Neuronal stem cell (in vitro differentiated cells): ENCODE measurements around the gene KLHDC10.
"Not testable (repeated sequence)": the region's sequence is repeated elsewhere in the genome, so short reads cannot be mapped to it uniquely, and the experiment has no call there.

ENCODE experiments used
- DNase-seq: peaks from one replicate; pipeline ENCODE4 v3.0.0-alpha.2; 2013; ENCODE audit warnings: low spot score
- H2AFZ ChIP-seq: one replicate; pipeline ENCODE4 v1.6.1; 2013; ENCODE audit warnings: mild to moderate bottlenecking, low read length, inconsistent platforms
- H2AK5ac ChIP-seq: 2 replicates; pipeline ENCODE4 v1.6.1; 2013; ENCODE audit warnings: low read depth, mild to moderate bottlenecking, inconsistent platforms, low read length, moderate library complexity, mixed read lengths
- H2BK120ac ChIP-seq: 2 replicates; pipeline ENCODE4 v1.6.1; 2013; ENCODE audit warnings: low read depth, mild to moderate bottlenecking, inconsistent platforms, low read length, moderate library complexity, mixed read lengths
- H2BK12ac ChIP-seq: one replicate; pipeline ENCODE4 v1.6.1; 2013; ENCODE audit warnings: low read length, inconsistent platforms
- H2BK15ac ChIP-seq: 2 replicates; pipeline ENCODE4 v1.6.1; 2013; ENCODE audit warnings: mild to moderate bottlenecking, low read length, inconsistent platforms, mixed read lengths
- H2BK5ac ChIP-seq: one replicate; pipeline ENCODE4 v1.6.1; 2013; ENCODE audit warnings: inconsistent platforms, mild to moderate bottlenecking, low read length, moderate library complexity
- H3K14ac ChIP-seq: one replicate; pipeline ENCODE4 v1.6.1; 2013; ENCODE audit warnings: low read length, inconsistent platforms
- H3K18ac ChIP-seq: 2 replicates; pipeline ENCODE4 v1.6.1; 2013; ENCODE audit warnings: low read length, inconsistent platforms
- H3K23ac ChIP-seq: 2 replicates; pipeline ENCODE4 v1.6.1; 2013; ENCODE audit warnings: low read depth, mild to moderate bottlenecking, mixed read lengths, low read length, inconsistent platforms; ENCODE audit not compliant: poor library complexity
- H3K27ac ChIP-seq: replicated peaks from 3 replicates; pipeline ENCODE4 v1.5.1; 2013; ENCODE audit warnings: low read length, inconsistent platforms
- H3K27me3 ChIP-seq, 3 experiments: 2 replicates each; pipeline ENCODE4 v1.6.1; 2013; ENCODE audit warnings: low read length in 3 of 3, mild to moderate bottlenecking in 2 of 3, inconsistent platforms in 1 of 3, low read depth in 1 of 3, mixed read lengths in 1 of 3, moderate library complexity in 1 of 3; ENCODE audit not compliant: control insufficient read depth in 3 of 3, insufficient read depth in 3 of 3
- H3K36me3 ChIP-seq, 2 donors: replicated peaks in 1 of 2; 2 replicates each; pipeline ENCODE4 v1.6.1; 2013; ENCODE audit warnings: low read length in 2 of 2; ENCODE audit not compliant: control insufficient read depth in 2 of 2, insufficient read depth in 2 of 2
- H3K4ac ChIP-seq: 2 replicates; pipeline ENCODE4 v1.6.1; 2013; ENCODE audit warnings: inconsistent platforms, mild to moderate bottlenecking, low read length, moderate library complexity
- H3K4me1 ChIP-seq, 2 donors: 1 replicate in 1 of 2; 2 replicates in 1 of 2; pipeline ENCODE4 v1.6.1; 2013; ENCODE audit warnings: low read length in 2 of 2, low read depth in 1 of 2; ENCODE audit not compliant: control insufficient read depth in 2 of 2, insufficient read depth in 1 of 2
- H3K4me2 ChIP-seq: one replicate; pipeline ENCODE4 v1.6.1; 2013; ENCODE audit warnings: mild to moderate bottlenecking, low read length, inconsistent platforms; ENCODE audit not compliant: insufficient read depth, poor library complexity, severe bottlenecking
- H3K4me3 ChIP-seq, 2 donors: 2 replicates each; pipeline ENCODE4 v1.5.1; 2013; ENCODE audit warnings: low read length in 2 of 2, mild to moderate bottlenecking in 2 of 2, inconsistent platforms in 1 of 2, moderate library complexity in 1 of 2
- H3K79me1 ChIP-seq: one replicate; pipeline ENCODE4 v1.6.1; 2013; ENCODE audit warnings: low read depth, mild to moderate bottlenecking, inconsistent platforms, low read length, moderate library complexity
- H3K9ac ChIP-seq: one replicate; pipeline ENCODE4 v1.6.1; 2013; ENCODE audit warnings: mild to moderate bottlenecking, low read depth, low read length, inconsistent platforms; ENCODE audit not compliant: poor library complexity
- H3K9me3 ChIP-seq, 2 donors: replicated peaks in 1 of 2; 2 replicates each; pipeline versions ENCODE3 to v1.6.1; 2013; ENCODE audit warnings: low read length in 2 of 2, mild to moderate bottlenecking in 2 of 2, inconsistent platforms in 1 of 2, low read depth in 1 of 2, mixed read lengths in 1 of 2, moderate library complexity in 1 of 2; ENCODE audit not compliant: control insufficient read depth in 2 of 2, insufficient read depth in 1 of 2
- H4K8ac ChIP-seq: one replicate; pipeline ENCODE4 v1.6.1; 2013; ENCODE audit warnings: low read depth, mild to moderate bottlenecking, inconsistent platforms, low read length, moderate library complexity
- H4K91ac ChIP-seq: one replicate; pipeline ENCODE4 v1.6.1; 2013; ENCODE audit warnings: low read length, low read depth, mild to moderate bottlenecking, inconsistent platforms; ENCODE audit not compliant: poor library complexity
- WGBS, 2 donors: extraction: QIAGEN DNeasy Blood & Tissue Kit; methylation state at CpG; one replicate each; pipeline ENCODE4 v1.1.7; 2013; ENCODE audit warnings: missing lambda C conversion rate in 2 of 2, mixed read lengths in 1 of 2; ENCODE audit not compliant: insufficient read length in 2 of 2, insufficient replicate concordance in 1 of 2; ENCODE audit errors: extremely low coverage in 2 of 2; 5-methylcytosine and 5-hydroxymethylcytosine counted together

The KLHDC10 gene

DNA sequence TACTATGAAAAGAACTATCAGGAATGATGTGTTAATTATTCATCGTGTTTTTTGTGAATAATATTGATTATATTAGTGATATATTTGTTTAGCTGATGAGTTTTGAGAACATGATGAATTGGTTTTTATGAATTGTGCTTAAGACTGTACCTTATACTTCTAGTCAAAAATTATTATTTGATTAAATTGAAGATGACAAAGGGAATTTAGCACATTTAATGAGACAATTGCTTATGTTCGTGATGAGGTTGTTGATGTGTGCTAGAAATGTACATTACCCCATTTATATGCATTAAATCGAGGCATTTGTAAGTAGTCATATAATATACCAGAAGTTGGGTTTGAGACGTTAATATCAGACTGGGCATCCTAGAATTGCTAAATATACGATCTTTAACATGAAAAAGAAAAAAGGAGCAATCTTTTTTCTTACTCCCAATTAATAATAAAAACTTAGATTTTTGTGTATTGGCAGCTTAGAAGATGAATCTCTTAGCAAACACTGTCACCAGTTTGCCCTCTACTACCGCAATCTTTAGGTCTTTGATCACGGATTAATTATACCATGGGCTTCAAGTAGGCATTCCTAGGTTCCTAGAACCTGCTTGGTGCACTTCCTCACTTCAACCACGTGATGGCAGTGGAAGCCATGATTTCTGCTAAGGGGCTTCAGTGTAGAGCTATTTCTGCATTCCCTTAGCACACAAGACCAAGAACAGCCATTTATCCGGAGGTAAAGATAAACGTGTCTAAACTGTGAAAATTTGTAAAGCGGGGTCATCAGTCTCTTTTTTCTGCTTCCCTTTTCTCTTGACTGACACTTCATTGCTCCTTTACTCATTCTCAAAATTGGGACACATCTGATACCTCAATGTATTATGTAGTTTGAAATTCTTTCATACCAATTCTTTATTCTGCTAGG is 1.6 kb downstream of the KLHDC10 start:
- Histone ChIP-seq H2BK120ac (no peak overlapping the region), H3K27ac (no peak overlapping the region), H3K4ac (no peak overlapping the region), H2AK5ac (no peak overlapping the region), H2AFZ (peak overlapping the region; percentile 47), H2BK15ac (no peak overlapping the region), H2BK12ac (no peak overlapping the region), H3K4me1 (peaks cover 1 to 6% of the 10 kb centered on the region in 2 donors), H3K4me3 (peak overlapping the region in 1 of 2 donors; percentile 62), H3K4me2 (no peak overlapping the region), H3K18ac (no peak overlapping the region), H3K14ac (no peak overlapping the region), H4K8ac (no peak overlapping the region), H3K9me3 (no peaks in the 10 kb centered on the region), H4K91ac (no peak overlapping the region), H3K27me3 (no peaks in the 10 kb centered on the region), H3K79me1 (peaks cover 3% of the 10 kb centered on the region), H3K23ac (no peak overlapping the region), H3K9ac (no peak overlapping the region), H2BK5ac (no peak overlapping the region), H3K36me3 (peaks cover 0 to 3% of the 10 kb centered on the region in 2 donors)
- 100% methylated on average over 1 of the region's 11 CpGs for WGBS, 2 donors
- peak; percentile 88 for DNase-seq

DNA sequence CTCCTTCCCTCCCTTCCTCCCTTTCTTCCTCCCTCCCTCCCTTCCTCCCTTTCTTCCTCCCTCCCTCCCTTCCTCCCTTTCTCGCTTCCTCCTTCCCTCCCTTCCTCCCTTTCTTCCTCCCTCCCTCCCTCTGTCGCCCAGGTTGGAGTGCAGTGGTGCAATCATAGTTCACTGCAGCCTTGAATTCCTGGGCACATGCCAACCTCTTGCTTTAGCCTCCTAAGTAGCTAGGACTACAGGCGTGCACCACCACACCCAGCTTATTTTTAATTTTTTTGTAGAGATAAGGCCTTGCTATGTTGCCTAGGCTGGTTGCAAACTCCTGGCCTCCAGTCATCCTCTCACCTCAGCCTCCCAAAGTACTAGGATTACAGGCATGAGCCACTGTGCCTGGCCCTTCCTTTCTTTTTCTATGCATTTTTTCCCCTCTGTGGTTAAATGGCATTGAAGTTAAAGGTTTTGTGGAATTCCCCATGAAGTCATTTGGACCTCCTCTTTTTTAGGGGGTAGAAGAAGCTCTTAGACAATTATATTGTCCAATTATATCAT is 9.6 kb downstream of the KLHDC10 start:
- Histone ChIP-seq H3K14ac (no peak overlapping the region), H3K27me3 (no peaks in the 10 kb centered on the region), H2AK5ac (no peak overlapping the region), H3K23ac (no peak overlapping the region), H3K4me2 (no peak overlapping the region), H3K36me3 (peaks cover 0 to 23% of the 10 kb centered on the region in 2 donors), H3K9me3 (no peaks in the 10 kb centered on the region), H3K4ac (no peak overlapping the region), H4K91ac (no peak overlapping the region), H2AFZ (no peak overlapping the region), H3K79me1 (peaks cover 11% of the 10 kb centered on the region), H3K4me1 (no peaks in the 10 kb centered on the region), H3K27ac (no peak overlapping the region), H2BK5ac (no peak overlapping the region), H2BK12ac (no peak overlapping the region), H2BK15ac (no peak overlapping the region), H4K8ac (no peak overlapping the region), H3K9ac (no peak overlapping the region), H2BK120ac (no peak overlapping the region), H3K18ac (no peak overlapping the region), H3K4me3 (no peak overlapping the region)
- DNase-seq, result no peak
- WGBS, 2 donors, result no CpG with 5 or more reads among the region's 3 CpGs

DNA sequence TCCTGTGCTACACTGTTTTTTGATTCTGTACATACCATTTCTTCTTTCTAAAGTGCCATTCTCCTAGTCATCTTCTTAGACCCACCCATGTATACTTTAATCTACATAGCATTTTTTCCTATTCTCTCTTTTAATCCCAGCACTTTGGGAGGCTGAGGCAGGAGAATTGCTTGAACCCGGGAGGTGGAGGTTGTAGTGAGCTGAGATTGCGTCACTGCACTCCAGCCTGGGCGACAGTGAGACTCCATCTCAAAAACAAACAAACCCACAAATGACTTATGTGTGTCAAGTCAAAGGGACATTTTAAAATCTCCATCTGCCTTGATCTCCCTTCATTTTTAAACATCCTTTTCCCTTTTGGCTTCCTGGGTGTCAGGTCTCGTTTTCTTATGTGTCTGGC is 13.2 kb downstream of the KLHDC10 start:
- H2BK15ac ChIP-seq, H3K9ac ChIP-seq, H2BK12ac ChIP-seq, H3K9me3 ChIP-seq, H3K4ac ChIP-seq, H2BK5ac ChIP-seq, H3K18ac ChIP-seq, H4K8ac ChIP-seq, H2AFZ ChIP-seq, H2BK120ac ChIP-seq, H3K14ac ChIP-seq, H2AK5ac ChIP-seq, H3K27ac ChIP-seq, H3K4me3 ChIP-seq, H3K79me1 ChIP-seq, H4K91ac ChIP-seq, H3K23ac ChIP-seq, H3K27me3 ChIP-seq, DNase-seq, H3K4me2 ChIP-seq, H3K4me1 ChIP-seq: not testable (repeated sequence)
- no CpG with 5 or more reads among the region's 4 CpGs for WGBS, 2 donors
- peaks cover 0 to 23% of the 10 kb centered on the region in 2 donors for H3K36me3 ChIP-seq
